Uterus (tissue), 2 donors: ENCODE data around the gene CFAP43.

Experiments used
- CTCF ChIP-seq, 4 experiments: fragments of 200-600 bp in 2 of 4; fragments of 450-650 bp in 2 of 4; sonication (generic) in 2 of 4; IDR thresholded peaks; one replicate each; pipeline ENCODE4 v1.5.1; 2016 to 2019; ENCODE audit warnings: antibody characterized with exemption in 4 of 4, mild to moderate bottlenecking in 2 of 4, moderate library complexity in 1 of 4
- POLR2A ChIP-seq, 2 donors: fragments of 450-650 bp; IDR thresholded peaks; one replicate each; pipeline ENCODE4 v1.6.1; 2016; ENCODE audit warnings: antibody characterized with exemption in 2 of 2, mild to moderate bottlenecking in 1 of 2, moderate library complexity in 1 of 2

GRCh38 chr10:104117839-104118323 is 114.3 kb downstream of the CFAP43 start:
- TF ChIP-seq POLR2A (IDR thresholded peaks at IDR 0.05) (no peak), CTCF (IDR thresholded peaks at IDR 0.05) (no peak)
